ENCODE data around the gene PLXNA1. TPM values are rescaled to one million over a fixed set of nuclear protein-coding genes. Genes with fewer than 3 reads are reported as not detected.

Gene PLXNA1
- total RNA-seq, 3 donors from 2014 or later: 11.8 to 19.3 (median 12.7) TPM

GRCh38 chr3:126987596-126987995, 4.7 kb downstream of the PLXNA1 start:
- no peak for ATAC-seq
- no peak for DNase-seq
- H3K36me3 ChIP-seq (ENCODE audit: low read depth): no peaks in the 10 kb centered on the region
- peaks cover 7% of the 10 kb centered on the region for H3K4me1 ChIP-seq (ENCODE audit: low read depth)
- TF ChIP-seq CTCF (IDR thresholded peaks at IDR 0.05): no peak
- H3K9me3 ChIP-seq: no peaks in the 10 kb centered on the region
- intact Hi-C loops (cut with DNase I, micrococcal nuclease): no loop called here
- H3K4me3 ChIP-seq: no peak overlapping the region

GRCh38 chr3:126988451-126989021, 5.6 kb downstream of the PLXNA1 start:
- H3K4me3 ChIP-seq: no peak overlapping the region
- no peaks in the 10 kb centered on the region for H3K36me3 ChIP-seq (ENCODE audit: low read depth)
- peaks cover 7% of the 10 kb centered on the region for H3K4me1 ChIP-seq (ENCODE audit: low read depth)
- intact Hi-C loops (cut with DNase I, micrococcal nuclease): no loop called here
- no peaks in the 10 kb centered on the region for H3K9me3 ChIP-seq
- TF ChIP-seq CTCF (IDR thresholded peaks at IDR 0.05): no peak
- DNase-seq (no peak), ATAC-seq (no peak)

- no peaks in the 10 kb centered on the region for H3K4me1 ChIP-seq (ENCODE audit: low read depth)
- no peak for TF ChIP-seq CTCF (IDR thresholded peaks at IDR 0.05)
- H3K36me3 ChIP-seq (ENCODE audit: low read depth): no peaks in the 10 kb centered on the region
- DNase-seq: no peak
- H3K4me3 ChIP-seq: no peak overlapping the region
- intact Hi-C loops (cut with DNase I, micrococcal nuclease): loop anchor here in 1 of 2 donors (10.0 kb wide), 1 partner anchor 235 kb away; no protein-coding TSS in a partner anchor
- no peak for ATAC-seq
- no peaks in the 10 kb centered on the region for H3K9me3 ChIP-seq
Measured at GRCh38 chr3:126989316-126990023, 6.6 kb downstream of the PLXNA1 start.

- ATAC-seq: no peak
- no peak for TF ChIP-seq CTCF (IDR thresholded peaks at IDR 0.05)
Measured at GRCh38 chr3:126990024-126990700, 7.2 kb downstream of the PLXNA1 start.

GRCh38 chr3:126990890-126991289, 8.0 kb downstream of the PLXNA1 start:
- no peaks in the 10 kb centered on the region for H3K36me3 ChIP-seq (ENCODE audit: low read depth)
- no peak overlapping the region for H3K4me3 ChIP-seq
- no peaks in the 10 kb centered on the region for H3K9me3 ChIP-seq
- ATAC-seq (no peak), DNase-seq (no peak)
- intact Hi-C loops (cut with DNase I, micrococcal nuclease): loop anchor here in 1 of 2 donors (10.0 kb wide), 1 partner anchor 236 kb away; no protein-coding TSS in a partner anchor
- no peak for TF ChIP-seq CTCF (IDR thresholded peaks at IDR 0.05)
- H3K4me1 ChIP-seq (ENCODE audit: low read depth): no peaks in the 10 kb centered on the region

More at GRCh38 chr3:126990024-126990700, 7.2 kb downstream of the PLXNA1 start:
- DNase-seq: no peak
- no peak overlapping the region for H3K4me3 ChIP-seq
- H3K36me3 ChIP-seq (ENCODE audit: low read depth): no peaks in the 10 kb centered on the region
- no peaks in the 10 kb centered on the region for H3K9me3 ChIP-seq
- intact Hi-C loops (cut with DNase I, micrococcal nuclease): loop anchor here in 1 of 2 donors (10.0 kb wide), 1 partner anchor 235 kb away; no protein-coding TSS in a partner anchor
- H3K4me1 ChIP-seq (ENCODE audit: low read depth): no peaks in the 10 kb centered on the region
